ENCODE results near the gene ZNF683. TPM values are rescaled to one million over a fixed set of nuclear protein-coding genes. Genes with fewer than 3 reads are reported as not detected.
"Not testable (repeated sequence)": the region's sequence is repeated elsewhere in the genome, so short reads cannot be mapped to it uniquely, and the experiment has no call there.

ZNF683 gene
- total RNA-seq, 2 experiments from 2014 or later: 0.41 TPM; not detected in 1

DNA sequence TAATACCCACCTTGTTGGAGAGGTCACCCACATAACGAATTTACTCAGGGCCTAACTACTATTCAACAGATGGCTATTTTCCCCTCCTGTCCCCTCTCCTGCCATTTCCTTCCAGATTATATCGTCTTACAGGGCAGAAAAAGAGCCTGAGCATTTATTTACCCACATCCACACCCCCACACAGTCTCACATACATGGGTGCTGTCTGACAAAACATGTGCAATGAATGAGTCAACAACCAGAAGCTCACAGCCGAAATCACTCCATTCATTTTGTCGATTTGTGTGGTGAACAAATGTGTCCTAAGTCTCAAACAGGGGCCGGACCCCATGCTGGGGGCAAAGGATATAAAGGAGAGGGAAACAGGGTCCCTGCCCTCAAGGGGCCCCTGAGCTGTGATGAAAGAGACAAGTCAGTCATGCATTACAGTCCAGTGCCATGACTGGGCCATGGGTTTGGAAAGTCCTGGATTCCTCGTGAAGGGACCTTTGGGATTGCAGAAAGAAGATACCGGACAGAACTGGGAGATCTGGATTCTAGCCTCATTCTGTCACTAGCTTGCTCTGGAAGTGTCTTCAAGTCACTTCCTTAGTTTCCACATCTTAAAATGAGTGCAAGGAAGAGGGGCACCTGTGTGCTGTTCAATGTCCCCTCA lies 16.4 kb upstream of the ZNF683 start:
- POLR2A ChIA-PET: no interaction called here
- Histone ChIP-seq H3K27ac (ENCODE audit: low read depth in 1 of 2, low read length in 2 of 2) (no peak overlapping the region), H3K9me3 (ENCODE audit: control insufficient read depth in 1 of 2, insufficient read depth in 1 of 2, low read length in 2 of 2) (no peaks in the 10 kb centered on the region), H3K36me3 (ENCODE audit: insufficient read depth, low read length) (no peaks in the 10 kb centered on the region), H3K4me3 (ENCODE audit: low read length) (no peak overlapping the region), H3K27me3 (ENCODE audit: control insufficient read depth in 1 of 2, insufficient read depth in 2 of 2, low read length in 2 of 2) (no peaks in the 10 kb centered on the region), H3K4me1 (ENCODE audit: insufficient read depth, low read length) (peaks cover 59% of the 10 kb centered on the region)
- Mint-ChIP-seq H3K4me1 (ENCODE audit: low read depth) (peaks cover 36% of the 10 kb centered on the region), H3K27ac (no peak overlapping the region), H3K36me3 (ENCODE audit: low read depth) (no peaks in the 10 kb centered on the region), H3K9me3 (no peaks in the 10 kb centered on the region), H3K4me3 (no peak overlapping the region), H3K27me3 (no peaks in the 10 kb centered on the region)
- CTCF ChIA-PET: interaction anchor here (0.6 to 3.7 kb wide), 2 partner anchors 67 to 279 kb away, joined by 3 to 19 read pairs; no protein-coding TSS in a partner anchor
- TF ChIP-seq, protein P1, sequence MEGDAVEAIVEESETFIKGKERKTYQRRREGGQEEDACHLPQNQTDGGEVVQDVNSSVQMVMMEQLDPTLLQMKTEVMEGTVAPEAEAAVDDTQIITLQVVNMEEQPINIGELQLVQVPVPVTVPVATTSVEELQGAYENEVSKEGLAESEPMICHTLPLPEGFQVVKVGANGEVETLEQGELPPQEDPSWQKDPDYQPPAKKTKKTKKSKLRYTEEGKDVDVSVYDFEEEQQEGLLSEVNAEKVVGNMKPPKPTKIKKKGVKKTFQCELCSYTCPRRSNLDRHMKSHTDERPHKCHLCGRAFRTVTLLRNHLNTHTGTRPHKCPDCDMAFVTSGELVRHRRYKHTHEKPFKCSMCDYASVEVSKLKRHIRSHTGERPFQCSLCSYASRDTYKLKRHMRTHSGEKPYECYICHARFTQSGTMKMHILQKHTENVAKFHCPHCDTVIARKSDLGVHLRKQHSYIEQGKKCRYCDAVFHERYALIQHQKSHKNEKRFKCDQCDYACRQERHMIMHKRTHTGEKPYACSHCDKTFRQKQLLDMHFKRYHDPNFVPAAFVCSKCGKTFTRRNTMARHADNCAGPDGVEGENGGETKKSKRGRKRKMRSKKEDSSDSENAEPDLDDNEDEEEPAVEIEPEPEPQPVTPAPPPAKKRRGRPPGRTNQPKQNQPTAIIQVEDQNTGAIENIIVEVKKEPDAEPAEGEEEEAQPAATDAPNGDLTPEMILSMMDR (IDR thresholded peaks at IDR 0.05): no peak
- DNase-seq (no peak), ATAC-seq (ENCODE audit: poor library complexity) (no peak)
- intact Hi-C loops (cut with DNase I, micrococcal nuclease): no loop called here

DNA sequence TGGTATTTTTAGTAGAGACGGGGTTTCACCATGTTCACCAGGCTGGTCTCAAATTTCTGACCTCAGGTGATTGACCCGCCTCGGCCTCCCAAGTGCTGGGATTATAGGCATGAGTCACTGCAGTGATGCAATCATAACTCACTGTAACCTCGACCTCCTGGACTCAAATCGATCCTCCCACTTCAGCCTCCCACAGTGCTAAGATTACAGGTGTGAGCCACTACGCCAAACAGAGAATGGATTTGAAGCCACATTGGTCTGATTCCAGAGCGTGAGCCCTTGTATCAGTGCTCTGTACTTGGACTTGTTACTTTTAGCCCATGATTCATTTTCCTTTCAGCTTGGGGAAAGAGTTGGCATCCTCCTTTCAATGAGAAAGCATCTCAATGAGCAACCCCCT lies 14.9 kb upstream of the ZNF683 start:
- Histone ChIP-seq H3K4me1 (ENCODE audit: insufficient read depth, low read length) (peaks cover 65% of the 10 kb centered on the region), H3K27me3 (ENCODE audit: control insufficient read depth in 1 of 2, insufficient read depth in 2 of 2, low read length in 2 of 2) (no peaks in the 10 kb centered on the region), H3K9me3 (ENCODE audit: control insufficient read depth in 1 of 2, insufficient read depth in 1 of 2, low read length in 2 of 2) (no peaks in the 10 kb centered on the region), H3K27ac (ENCODE audit: low read depth in 1 of 2, low read length in 2 of 2) (no peak overlapping the region), H3K4me3 (ENCODE audit: low read length) (no peak overlapping the region), H3K36me3 (ENCODE audit: insufficient read depth, low read length) (no peaks in the 10 kb centered on the region)
- Mint-ChIP-seq H3K27me3 (no peaks in the 10 kb centered on the region), H3K36me3 (ENCODE audit: low read depth) (no peaks in the 10 kb centered on the region), H3K9me3 (no peaks in the 10 kb centered on the region), H3K4me3 (no peak overlapping the region), H3K4me1 (ENCODE audit: low read depth) (peaks cover 37% of the 10 kb centered on the region), H3K27ac (no peak overlapping the region)
- DNase-seq (no peak), ATAC-seq (ENCODE audit: poor library complexity) (no peak)
- intact Hi-C loops (cut with DNase I, micrococcal nuclease): no loop called here
- TF ChIP-seq, protein P1 (IDR thresholded peaks at IDR 0.05): no peak
- ChIA-PET POLR2A (interaction anchor here (0.7 kb wide), 1 partner anchor 112 kb away, joined by 3 read pairs; no protein-coding TSS in a partner anchor), CTCF (no interaction called here)

DNA sequence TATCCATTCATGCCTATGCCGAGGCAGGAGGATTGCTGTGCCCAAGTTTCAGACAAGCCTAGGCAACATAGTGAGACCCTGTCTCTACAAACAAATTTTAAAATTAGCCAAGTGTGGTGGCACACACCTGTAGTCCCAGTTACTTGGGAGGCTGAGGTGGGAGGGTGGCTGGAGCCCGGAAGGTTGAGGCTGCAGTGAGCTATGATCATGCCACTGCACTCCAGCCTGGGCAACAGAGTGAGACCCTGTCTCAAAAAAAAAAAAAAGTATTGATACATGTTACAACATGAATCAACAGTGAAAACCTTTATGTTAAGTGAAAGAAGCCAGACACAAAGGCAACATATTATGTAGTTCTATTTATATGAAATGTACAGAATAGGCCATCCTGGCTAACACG lies 12.5 kb upstream of the ZNF683 start:
- H3K36me3 Mint-ChIP-seq (ENCODE audit: low read depth); POLR2A ChIA-PET; H3K27ac ChIP-seq (ENCODE audit: low read depth in 1 of 2, low read length in 2 of 2); H3K36me3 ChIP-seq (ENCODE audit: insufficient read depth, low read length); H3K9me3 Mint-ChIP-seq; H3K27me3 ChIP-seq (ENCODE audit: control insufficient read depth in 1 of 2, insufficient read depth in 2 of 2, low read length in 2 of 2); H3K4me3 Mint-ChIP-seq; intact Hi-C loops (cut with DNase I, micrococcal nuclease); H3K4me3 ChIP-seq (ENCODE audit: low read length); H3K27ac Mint-ChIP-seq; H3K27me3 Mint-ChIP-seq; H3K9me3 ChIP-seq (ENCODE audit: control insufficient read depth in 1 of 2, insufficient read depth in 1 of 2, low read length in 2 of 2); ATAC-seq (ENCODE audit: poor library complexity); DNase-seq; CTCF ChIA-PET: not testable (repeated sequence)
- peaks cover 36% of the 10 kb centered on the region for H3K4me1 Mint-ChIP-seq (ENCODE audit: low read depth)
- peaks cover 61% of the 10 kb centered on the region for H3K4me1 ChIP-seq (ENCODE audit: insufficient read depth, low read length)

DNA sequence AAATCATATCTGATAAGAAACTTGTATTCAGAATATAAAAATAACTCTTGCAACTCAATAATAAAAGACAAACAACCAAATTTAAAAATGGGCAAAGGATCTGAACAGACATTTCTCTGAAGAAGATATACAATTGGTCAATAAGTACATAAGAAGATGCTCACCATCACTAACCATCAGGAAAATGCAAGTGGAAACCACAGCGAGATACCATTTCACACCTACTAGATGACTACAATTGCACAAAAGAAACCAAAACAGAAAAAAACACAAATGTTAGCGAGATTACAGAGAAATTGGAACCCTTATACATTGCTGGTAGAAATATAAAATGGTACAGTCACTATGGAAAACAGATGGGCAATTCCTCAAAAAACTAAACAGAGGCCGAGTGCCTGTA lies 11.5 kb upstream of the ZNF683 start:
- Mint-ChIP-seq H3K4me1 (ENCODE audit: low read depth) (peaks cover 43% of the 10 kb centered on the region), H3K4me3 (peak overlapping the region; percentile 54)
- CTCF ChIA-PET: no interaction called here

More for the DNA sequence above, 11.5 kb upstream of the ZNF683 start:
- Mint-ChIP-seq H3K27ac (no peak overlapping the region), H3K9me3 (no peaks in the 10 kb centered on the region), H3K27me3 (no peaks in the 10 kb centered on the region), H3K36me3 (ENCODE audit: low read depth) (no peaks in the 10 kb centered on the region)
- ATAC-seq (ENCODE audit: poor library complexity) (no peak), DNase-seq (peak in 1 of 14 experiments; percentile 59)
- POLR2A ChIA-PET: no interaction called here
- Histone ChIP-seq H3K4me1 (ENCODE audit: insufficient read depth, low read length) (peaks cover 62% of the 10 kb centered on the region), H3K4me3 (ENCODE audit: low read length) (no peak overlapping the region), H3K36me3 (ENCODE audit: insufficient read depth, low read length) (no peaks in the 10 kb centered on the region), H3K27ac (ENCODE audit: low read depth in 1 of 2, low read length in 2 of 2) (no peak overlapping the region), H3K9me3 (ENCODE audit: control insufficient read depth in 1 of 2, insufficient read depth in 1 of 2, low read length in 2 of 2) (no peaks in the 10 kb centered on the region), H3K27me3 (ENCODE audit: control insufficient read depth in 1 of 2, insufficient read depth in 2 of 2, low read length in 2 of 2) (no peaks in the 10 kb centered on the region)
- intact Hi-C loops (cut with DNase I, micrococcal nuclease): no loop called here
- TF ChIP-seq, protein P1 (IDR thresholded peaks at IDR 0.05): no peak
